Astrocyte of the spinal cord (primary cell): ENCODE measurements around the gene FOSB.

Source experiments
- DNase-seq: peaks from one replicate; pipeline ENCODE4 v3.0.0; 2011; ENCODE audit warnings: low read depth, low spot score
- H3K4me3 ChIP-seq: 2 replicates; pipeline ENCODE4 v1.5.1; 2011; ENCODE audit warnings: low read depth, mild to moderate bottlenecking, low read length, moderate library complexity
- in situ Hi-C: cut with HindIII; loops from 2 replicates; pipeline ENCODE4 v1.10.0; 2017; ENCODE audit warnings: low sequenced_read_pairs
- TF ChIP-seq, protein P1 (sequence below): IDR thresholded peaks from 2 replicates; pipeline ENCODE4 v1.5.1; 2012; ENCODE audit warnings: low read depth, mild to moderate bottlenecking, low read length, inconsistent platforms

The FOSB gene

DNA sequence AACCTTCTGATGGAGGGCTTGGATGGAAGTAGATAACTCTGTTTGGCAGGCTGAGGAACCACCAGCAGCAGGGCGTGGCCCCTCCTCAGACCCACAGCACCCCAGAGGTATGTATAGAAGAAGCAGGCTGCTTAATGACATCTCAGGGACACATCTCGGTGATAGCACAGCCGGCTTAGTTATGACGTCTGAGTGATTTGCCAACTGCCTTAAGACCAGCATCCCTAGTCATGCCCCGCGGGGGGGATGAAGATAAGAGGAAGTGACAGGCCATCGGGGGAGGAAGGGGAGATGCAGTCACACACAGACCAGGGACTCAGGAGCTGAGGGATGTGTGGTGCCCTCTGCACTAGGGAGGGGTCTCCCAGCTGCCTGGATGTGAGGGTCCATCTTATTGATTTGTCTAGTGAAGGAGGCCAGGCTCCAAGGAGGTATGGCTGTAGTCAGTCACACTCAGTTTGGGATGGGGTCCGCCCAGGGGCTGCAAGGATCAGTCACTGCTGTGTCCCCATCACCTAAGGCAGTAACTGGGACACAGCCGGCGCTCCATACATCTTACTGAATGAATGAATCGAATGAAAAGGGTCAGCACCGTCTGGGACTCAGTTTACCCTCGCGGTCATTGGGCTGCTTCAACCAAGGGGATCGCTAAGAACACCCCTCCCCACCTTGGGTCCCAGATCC lies 24.9 kb upstream of the FOSB start:
- in situ Hi-C loops: no loop called here
- TF ChIP-seq, protein P1, sequence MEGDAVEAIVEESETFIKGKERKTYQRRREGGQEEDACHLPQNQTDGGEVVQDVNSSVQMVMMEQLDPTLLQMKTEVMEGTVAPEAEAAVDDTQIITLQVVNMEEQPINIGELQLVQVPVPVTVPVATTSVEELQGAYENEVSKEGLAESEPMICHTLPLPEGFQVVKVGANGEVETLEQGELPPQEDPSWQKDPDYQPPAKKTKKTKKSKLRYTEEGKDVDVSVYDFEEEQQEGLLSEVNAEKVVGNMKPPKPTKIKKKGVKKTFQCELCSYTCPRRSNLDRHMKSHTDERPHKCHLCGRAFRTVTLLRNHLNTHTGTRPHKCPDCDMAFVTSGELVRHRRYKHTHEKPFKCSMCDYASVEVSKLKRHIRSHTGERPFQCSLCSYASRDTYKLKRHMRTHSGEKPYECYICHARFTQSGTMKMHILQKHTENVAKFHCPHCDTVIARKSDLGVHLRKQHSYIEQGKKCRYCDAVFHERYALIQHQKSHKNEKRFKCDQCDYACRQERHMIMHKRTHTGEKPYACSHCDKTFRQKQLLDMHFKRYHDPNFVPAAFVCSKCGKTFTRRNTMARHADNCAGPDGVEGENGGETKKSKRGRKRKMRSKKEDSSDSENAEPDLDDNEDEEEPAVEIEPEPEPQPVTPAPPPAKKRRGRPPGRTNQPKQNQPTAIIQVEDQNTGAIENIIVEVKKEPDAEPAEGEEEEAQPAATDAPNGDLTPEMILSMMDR: no peak
- peak; percentile 41 for DNase-seq
- H3K4me3 ChIP-seq: peak overlapping the region; percentile 46

- in situ Hi-C loops: no loop called here
- DNase-seq: peak; percentile 85
- H3K4me3 ChIP-seq: peak overlapping the region; percentile 46
- TF ChIP-seq, protein P1: no peak
These were observed 24.1 kb upstream of the FOSB start for GRCh38 chr19:45443462-45444317.

DNA sequence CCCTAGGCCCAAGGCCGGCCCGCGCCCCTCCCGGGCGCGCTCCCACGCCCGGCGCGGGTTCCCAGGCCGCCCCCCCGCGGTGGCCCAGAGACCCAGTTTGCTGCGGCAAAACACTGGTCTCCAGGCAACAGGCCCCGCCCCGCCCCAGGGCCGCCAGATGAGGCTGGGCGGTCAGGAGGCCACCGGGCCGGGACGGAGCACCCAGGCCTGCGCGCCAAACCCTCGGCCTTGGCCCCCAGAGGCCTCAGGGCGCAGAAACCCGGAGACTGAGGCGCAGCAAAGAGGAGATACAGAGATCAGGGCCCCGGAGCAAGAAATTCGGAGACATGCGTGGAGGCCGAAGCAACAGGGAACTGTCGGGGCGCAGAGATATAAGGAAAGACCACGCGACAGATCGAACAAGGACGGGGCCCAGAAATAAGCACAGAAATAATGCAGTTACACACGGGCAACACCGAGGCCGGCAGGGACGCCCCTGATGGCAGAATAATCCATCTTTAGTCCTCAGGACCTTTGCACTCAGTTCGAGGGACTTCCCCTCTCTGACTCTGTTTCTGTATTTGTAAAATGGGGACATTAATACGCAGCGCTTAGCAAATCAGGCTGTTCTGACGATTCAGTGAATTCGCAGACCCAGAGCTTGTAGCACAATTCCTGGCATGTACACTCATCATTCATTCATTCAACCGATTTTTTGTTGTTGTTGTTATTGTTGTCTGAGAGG lies 23.3 kb upstream of the FOSB start:
- in situ Hi-C loops: no loop called here
- DNase-seq: peak; percentile 84
- H3K4me3 ChIP-seq: peak overlapping the region; percentile 7
- TF ChIP-seq, protein P1: no peak

- no peak for DNase-seq
- TF ChIP-seq, protein P1: no peak
- in situ Hi-C loops: no loop called here
- H3K4me3 ChIP-seq: no peak overlapping the region
These were observed 22.7 kb upstream of the FOSB start for GRCh38 chr19:45445139-45445538.

GRCh38 chr19:45446295-45446694 lies 21.5 kb upstream of the FOSB start:
- DNase-seq: peak; percentile 53
- in situ Hi-C loops: no loop called here
- no peak overlapping the region for H3K4me3 ChIP-seq
- TF ChIP-seq, protein P1: peak; percentile 49

- DNase-seq: no peak
- in situ Hi-C loops: no loop called here
- TF ChIP-seq, protein P1: no peak
- no peak overlapping the region for H3K4me3 ChIP-seq
These were observed 20.9 kb upstream of the FOSB start for GRCh38 chr19:45446944-45447343.
